ENCODE data around the gene YY1AP1. TPM values are rescaled to one million over a fixed set of nuclear protein-coding genes. Genes with fewer than 3 reads are reported as not detected.

Gene YY1AP1
- total RNA-seq, 1 experiment from 2014 or later: 57.5 TPM

GRCh38 chr1:155695608-155696007 is 7.0 kb upstream of the YY1AP1 start:
- H2AK5ac ChIP-seq (ENCODE audit: insufficient read length, low read length): no peak overlapping the region
- H2BK15ac ChIP-seq (ENCODE audit: low read depth, low read length): no peak overlapping the region
- no peak overlapping the region for H2BK120ac ChIP-seq (ENCODE audit: low read depth, low read length, poor library complexity, severe bottlenecking)
- Mint-ChIP-seq H3K9me3 (peaks cover 30 to 40% of the 10 kb centered on the region in 2 experiments), H3K27me3 (ENCODE audit: low read depth) (no peaks in the 10 kb centered on the region), H3K27ac (no peak overlapping the region), H3K4me1 (peaks cover 38 to 41% of the 10 kb centered on the region in 2 experiments), H3K4me3 (no peak overlapping the region), H3K36me3 (ENCODE audit: insufficient read depth in 1 of 3, low read depth in 3 of 3) (peaks cover 65 to 71% (median 67%) of the 10 kb centered on the region in 3 experiments)
- H2BK20ac ChIP-seq (ENCODE audit: low read depth, low read length, poor library complexity, severe bottlenecking): no peak overlapping the region
- H3K4me1 ChIP-seq (ENCODE audit: insufficient read depth, low read length): 0 out of 2 replicates have a peak, but pooled peaks cover 3% of the 10 kb centered on the region
- no peak for TF ChIP-seq CTCF (conservative IDR thresholded peaks at IDR 0.05)
- H2BK12ac ChIP-seq (ENCODE audit: insufficient read length, low read depth, low read length): no peak overlapping the region
- H3K27me3 ChIP-seq (ENCODE audit: insufficient read depth, low read length): no peaks in the 10 kb centered on the region
- no peak overlapping the region for H3K18ac ChIP-seq (ENCODE audit: insufficient read length, low read depth, low read length)
- H4K91ac ChIP-seq (ENCODE audit: insufficient read length, low read depth, low read length): no peak overlapping the region
- no peak overlapping the region for H4K5ac ChIP-seq (ENCODE audit: insufficient read length, low read depth, low read length)
- H4K8ac ChIP-seq (replicated peaks; ENCODE audit: insufficient read length, low read depth, low read length): no peak overlapping the region
- no peak overlapping the region for H3K4me2 ChIP-seq (ENCODE audit: insufficient read depth, insufficient read length, low read length)
- H3K56ac ChIP-seq (ENCODE audit: insufficient read length, low read depth, low read length): no peak overlapping the region
- peaks cover 24% of the 10 kb centered on the region; the same call in 1 of the 2 replicates for H3K79me2 ChIP-seq (ENCODE audit: insufficient read depth, low read length)
- H3K4ac ChIP-seq (ENCODE audit: low read depth, low read length): no peak overlapping the region
- no peak overlapping the region for H3K27ac ChIP-seq (ENCODE audit: insufficient read length, low read depth, low read length)
- no peak overlapping the region for H3K14ac ChIP-seq (ENCODE audit: insufficient read depth, low read length)
- H3K23ac ChIP-seq (ENCODE audit: insufficient read length, low read depth, low read length): no peak overlapping the region
- H2BK5ac ChIP-seq (ENCODE audit: insufficient read length, low read length): no peak overlapping the region
- no peaks in the 10 kb centered on the region for H4K20me1 ChIP-seq (ENCODE audit: control insufficient read depth, insufficient read depth, insufficient read length)
- no CpG with 5 or more reads among the region's 3 CpGs for WGBS (ENCODE audit: extremely low coverage, insufficient read length, low lambda C conversion rate)
- H3K79me1 ChIP-seq (ENCODE audit: insufficient read depth, low read depth, low read length, poor library complexity, severe bottlenecking): peaks cover 6% of the 10 kb centered on the region
- H3K23me2 ChIP-seq (ENCODE audit: insufficient read length, low read depth, low read length, poor library complexity, severe bottlenecking): no peaks in the 10 kb centered on the region
- H2AFZ ChIP-seq (ENCODE audit: low read length): no peak overlapping the region
- H3K9ac ChIP-seq (ENCODE audit: extremely low read depth, insufficient read length, low read length): no peak overlapping the region
- DNase-seq: no peak
- H3K9me3 ChIP-seq (ENCODE audit: control insufficient read depth, low read depth, low read length): no peaks in the 10 kb centered on the region
- H3T11ph ChIP-seq (ENCODE audit: low read length): no peak overlapping the region

Data from H9 (cell line).